Fibroblast of pulmonary artery (primary cell): ENCODE data around the gene GATD1.

ENCODE experiments used
- DNase-seq: peaks from one replicate; pipeline ENCODE4 v3.0.0-alpha.2; 2010; ENCODE audit warnings: low read depth
- H3K4me3 ChIP-seq: replicated peaks from 2 replicates; pipeline ENCODE4 v1.5.1; 2011; ENCODE audit warnings: low read depth, mild to moderate bottlenecking, control low read depth, low read length, moderate library complexity
- CTCF ChIP-seq: IDR thresholded peaks from 2 replicates; pipeline ENCODE4 v1.5.1; 2011; ENCODE audit warnings: mild to moderate bottlenecking, control low read depth, low read length, inconsistent platforms; ENCODE audit errors: missing control alignments

GATD1 gene

GRCh38 chr11:789943-790342 lies 12.7 kb upstream of the GATD1 start, which contains the start of gene CEND1:
TSS of gene CEND1 (minus strand) at chr11:790090. CDS start at chr11:788576, 1,514 bp downstream.
- DNase-seq = peak; percentile 49
- no peak for TF ChIP-seq CTCF
- H3K4me3 ChIP-seq = no peak within 1 kb of the TSS

GRCh38 chr11:788953-789940 lies 12.0 kb upstream of the GATD1 start:
- DNase-seq = no peak
- TF ChIP-seq CTCF = no peak
- no peak overlapping the region for H3K4me3 ChIP-seq

GRCh38 chr11:788009-788640 lies 10.8 kb upstream of the GATD1 start:
- DNase-seq = no peak
- H3K4me3 ChIP-seq = no peak overlapping the region
- no peak for TF ChIP-seq CTCF

GRCh38 chr11:787084-787675 lies 9.9 kb upstream of the GATD1 start:
- no peak for DNase-seq
- no peak for TF ChIP-seq CTCF

GRCh38 chr11:786235-787083 lies 9.2 kb upstream of the GATD1 start:
- no peak for DNase-seq
- no peak overlapping the region for H3K4me3 ChIP-seq
- no peak for TF ChIP-seq CTCF

More at GRCh38 chr11:787084-787675, 9.9 kb upstream of the GATD1 start:
- H3K4me3 ChIP-seq = no peak overlapping the region

GRCh38 chr11:783581-784015 lies 6.3 kb upstream of the GATD1 start:
- DNase-seq = peak; percentile 83

More at GRCh38 chr11:783581-784015, 6.3 kb upstream of the GATD1 start:
- no peak overlapping the region for H3K4me3 ChIP-seq
- peak; percentile 86 for TF ChIP-seq CTCF
